ENCODE data around the gene ZBTB43.

ZBTB43 gene

DNA sequence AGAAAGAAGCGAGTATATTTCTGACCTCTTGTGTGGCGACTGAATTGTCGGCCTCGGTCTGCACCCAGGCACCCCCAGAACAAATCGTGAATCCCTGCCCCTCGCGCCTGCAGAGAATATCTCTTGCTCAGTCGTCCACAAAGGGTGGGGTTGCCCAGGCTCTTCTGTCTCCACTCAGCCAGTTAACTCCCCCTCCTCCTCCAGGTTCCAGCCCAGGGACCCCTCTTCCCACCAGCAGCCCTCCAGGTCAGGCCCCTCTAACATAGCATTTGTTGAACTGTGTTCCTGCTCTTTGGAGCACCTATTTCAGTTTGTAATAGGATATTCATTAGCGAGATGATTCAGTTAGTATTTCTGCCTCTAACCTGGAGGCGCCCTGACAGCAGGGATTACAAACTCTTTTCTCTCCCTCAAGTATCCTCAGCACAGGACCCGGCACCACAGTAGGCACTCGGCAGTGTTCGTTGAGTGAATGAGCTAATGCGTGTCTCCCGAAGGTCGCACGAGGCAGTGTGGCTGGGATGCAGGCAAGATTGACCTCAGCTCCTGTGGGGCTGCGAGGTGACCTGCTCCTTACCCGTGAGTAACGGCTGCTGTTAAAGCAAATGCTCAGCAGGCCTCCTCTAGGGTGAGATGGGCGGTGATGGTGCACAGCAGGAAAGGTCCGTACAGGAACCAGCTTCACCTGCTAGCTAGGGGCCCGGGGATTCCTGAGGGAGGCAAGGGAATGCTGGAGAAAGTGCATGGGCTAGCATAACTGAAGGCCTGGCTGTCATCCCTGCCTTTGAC is 81.4 kb downstream of the ZBTB43 start:
- DNase-seq (ENCODE audit: low read depth): no peak

DNA sequence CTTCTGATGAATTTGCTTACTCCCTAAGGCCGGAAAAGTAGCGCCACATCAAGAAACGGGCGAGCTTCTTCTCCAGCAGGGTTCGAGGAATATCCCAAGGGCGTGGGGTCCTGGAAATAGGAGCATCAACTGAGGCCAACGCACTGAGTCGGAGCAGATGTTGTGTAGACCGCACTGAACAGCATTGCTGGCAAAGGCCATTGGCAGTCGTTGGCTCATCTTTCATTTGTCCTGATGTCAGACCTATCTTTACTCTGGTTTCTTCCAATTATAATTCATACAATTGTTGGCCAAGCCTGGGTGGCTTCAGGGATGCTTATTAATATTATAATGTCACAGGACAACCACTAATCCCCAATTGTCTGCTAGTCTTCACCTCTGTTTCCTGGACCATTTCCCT is 82.1 kb downstream of the ZBTB43 start:
- DNase-seq (ENCODE audit: low read depth): no peak

All from iris pigment epithelial cell (primary cell).